HFF-Myc (cell line): ENCODE results near the gene CYP1A1.

Experiments used
- DNase-seq: peaks from one replicate; pipeline ENCODE4 v3.0.0-alpha.2; 2011; ENCODE audit warnings: low read depth; ENCODE audit errors: extremely low read depth
- H3K4me3 ChIP-seq: replicated peaks from 2 replicates; pipeline ENCODE4 v1.5.1; 2011; ENCODE audit warnings: low read depth, mild to moderate bottlenecking, control low read depth, low read length
- CTCF ChIP-seq: IDR thresholded peaks from 2 replicates; pipeline ENCODE4 v1.5.1; 2012; ENCODE audit warnings: mild to moderate bottlenecking, low read depth, low read length, control low read depth; ENCODE audit errors: missing control alignments

CYP1A1 gene

GRCh38 chr15:74712311-74712710, 13.0 kb downstream of the CYP1A1 start:
- DNase-seq: no peak
- no peak overlapping the region for H3K4me3 ChIP-seq
- TF ChIP-seq CTCF: no peak

DNA sequence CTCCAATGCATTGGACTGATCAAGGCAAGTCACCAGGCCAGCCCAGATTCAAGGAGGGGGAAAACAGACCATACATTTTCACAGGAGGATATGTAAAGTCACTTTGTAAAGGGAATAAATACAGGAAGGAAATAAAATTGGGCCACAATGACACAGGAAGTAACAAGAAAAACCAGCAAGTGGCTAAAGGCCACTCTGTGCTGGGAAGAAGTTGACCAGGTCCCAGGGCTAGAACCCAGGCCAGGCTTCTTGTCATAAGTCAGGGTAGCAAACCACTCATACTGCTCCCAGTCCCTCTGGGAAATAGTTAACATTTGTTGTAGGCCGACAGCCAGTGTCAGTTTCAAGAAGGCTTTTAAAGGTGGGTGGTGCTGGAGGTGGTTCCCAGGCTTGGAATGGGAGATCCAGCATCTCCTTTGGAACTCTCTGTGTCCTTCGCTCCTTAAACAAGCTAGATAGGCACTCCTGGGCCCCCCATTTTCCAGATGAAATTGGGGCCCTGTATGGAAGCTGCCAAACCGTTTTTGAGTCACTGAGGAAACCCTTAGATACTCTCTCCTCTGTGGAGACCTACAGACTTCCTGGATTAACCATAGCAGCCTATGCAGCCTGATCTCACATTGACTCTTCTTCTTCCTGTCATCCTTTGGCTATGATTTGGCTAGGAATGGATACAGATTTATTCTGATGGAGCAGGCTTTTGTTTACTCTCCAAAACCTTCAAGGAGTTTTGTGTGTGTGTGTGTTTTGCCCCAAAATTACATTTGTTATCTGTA, 14.8 kb downstream of the CYP1A1 start:
- TF ChIP-seq CTCF: no peak
- no peak overlapping the region for H3K4me3 ChIP-seq
- DNase-seq: no peak

DNA sequence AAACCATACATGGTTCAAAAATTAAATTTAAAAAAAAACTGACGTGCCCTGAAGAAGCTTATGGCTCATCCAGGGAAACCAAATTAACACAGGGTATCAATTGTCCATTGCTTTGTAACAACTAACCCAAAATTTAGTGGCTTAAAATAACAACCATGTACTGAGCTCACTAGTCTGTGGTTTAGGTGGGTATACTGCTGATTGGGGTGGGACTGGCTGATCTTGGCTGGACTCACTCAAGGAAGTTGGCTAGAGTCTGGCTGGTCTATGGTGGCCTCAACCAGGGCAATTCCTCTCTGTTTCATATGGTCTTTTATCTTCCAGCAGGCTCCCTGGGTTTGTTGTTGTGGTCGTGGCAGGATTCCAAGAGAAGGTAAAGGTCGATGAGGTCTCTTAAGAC, 15.4 kb downstream of the CYP1A1 start:
- TF ChIP-seq CTCF: no peak
- DNase-seq: no peak
- no peak overlapping the region for H3K4me3 ChIP-seq

- DNase-seq: no peak
- TF ChIP-seq CTCF: no peak
- H3K4me3 ChIP-seq: no peak overlapping the region
Observed at GRCh38 chr15:74709011-74709410, 16.3 kb downstream of the CYP1A1 start.

GRCh38 chr15:74696808-74697207, 28.5 kb downstream of the CYP1A1 start:
- no peak for TF ChIP-seq CTCF
- peak overlapping the region; percentile 71 for H3K4me3 ChIP-seq
- no peak for DNase-seq

- TF ChIP-seq CTCF: no peak
- peak overlapping the region; percentile 71 for H3K4me3 ChIP-seq
- DNase-seq: no peak
Observed at GRCh38 chr15:74696398-74696729, 29.0 kb downstream of the CYP1A1 start.

GRCh38 chr15:74695597-74696397, 29.5 kb downstream of the CYP1A1 start, which contains the start of gene EDC3:
EDC3 (minus strand) TSS chr15:74696024; CDS start chr15:74675124, 20,900 bp downstream.
- peak; percentile 40 for DNase-seq
- H3K4me3 ChIP-seq: peak within 1 kb of the TSS; percentile 71
- TF ChIP-seq CTCF: no peak
